ENCODE results near the gene MBLAC1. TPM values are rescaled to one million over a fixed set of nuclear protein-coding genes. Genes with fewer than 3 reads are reported as not detected.

The MBLAC1 gene
- total and polyA plus RNA-seq, 2 donors (not counting 1 experiment from before 2014, with no cell fraction given) = 1.6 to 4.5 TPM

GRCh38 chr7:100171087-100171681 is 44.4 kb downstream of the MBLAC1 start:
- peaks cover 0 to 7% (median 0%) of the 10 kb centered on the region in 3 donors for H3K9me3 ChIP-seq (ENCODE audit: control extremely low read depth in 1 of 3, control insufficient read depth in 2 of 3, insufficient read depth in 1 of 3, low read length in 2 of 3)
- no peaks in the 10 kb centered on the region for H3K79me2 ChIP-seq (ENCODE audit: control insufficient read depth, insufficient read depth, low read length)
- peak overlapping the region; percentile 66 for H2AFZ ChIP-seq (ENCODE audit: insufficient read depth, low read depth, low read length, poor library complexity, severe bottlenecking)
- no peaks in the 10 kb centered on the region for H3K9me3 Mint-ChIP-seq (ENCODE audit: insufficient read depth)
- H3K27me3 Mint-ChIP-seq = peaks cover 48% of the 10 kb centered on the region
- 9% methylated on average over 61 of the region's 61 CpGs for WGBS (ENCODE audit: insufficient coverage)
- no peak overlapping the region for H3K27ac Mint-ChIP-seq
- H3K36me3 ChIP-seq (replicated peaks in 1 of 2; ENCODE audit: control extremely low read depth in 1 of 2, control insufficient read depth in 1 of 2, extremely low read depth in 1 of 2, insufficient read depth in 2 of 2, low read length in 1 of 2) = no peaks in the 10 kb centered on the region
- peaks cover 0 to 56% (median 36%) of the 10 kb centered on the region in 4 experiments for H3K27me3 ChIP-seq (replicated peaks in 1 of 4; ENCODE audit: control extremely low read depth in 1 of 4, control insufficient read depth in 3 of 4, insufficient read depth in 4 of 4, low read length in 3 of 4)
- H3K9ac ChIP-seq (ENCODE audit: low read length) = peak overlapping the region; percentile 53
- H3K4me3 ChIP-seq (ENCODE audit: control extremely low read depth in 1 of 5, extremely low read depth in 1 of 5, insufficient read depth in 1 of 5, low read depth in 2 of 5, low read length in 4 of 5) = peak overlapping the region in 4 of 5 experiments; percentile 17 to 52 (median 46)
- H4K20me1 ChIP-seq (ENCODE audit: control insufficient read depth, insufficient read depth, low read length, poor library complexity, severe bottlenecking) = peaks cover 5% of the 10 kb centered on the region
- TF ChIP-seq CTCF (IDR thresholded peaks at IDR 0.05) (no peak), EZH2 (IDR thresholded peaks at IDR 0.05; ENCODE audit: borderline replicate concordance, insufficient read depth, low read depth, low read length, poor library complexity, severe bottlenecking) (no peak)
- CTCF ChIA-PET = interaction anchor here (0.8 to 1.8 kb wide), 4 partner anchors 19 to 181 kb away, joined by 3 to 9 read pairs (median 4); no protein-coding TSS in a partner anchor
- ATAC-seq (ENCODE audit: low read depth) (peak; percentile 58), DNase-seq (peak; percentile 39)
- no peak overlapping the region for H3K27ac ChIP-seq (ENCODE audit: low read length in 2 of 2)
- intact Hi-C loops (cut with micrococcal nuclease) = no loop called here
- peak overlapping the region; percentile 94 for H3K4me2 ChIP-seq (replicated peaks; ENCODE audit: low read depth, low read length, poor library complexity, severe bottlenecking)
- H3K4me1 ChIP-seq (ENCODE audit: control insufficient read depth in 2 of 2, insufficient read depth in 2 of 2, low read length in 2 of 2) = peaks cover 39 to 42% of the 10 kb centered on the region in 2 donors
- peaks cover 42% of the 10 kb centered on the region for H3K4me1 Mint-ChIP-seq
- peak overlapping the region; percentile 72 for H3K4me3 Mint-ChIP-seq
- POLR2A ChIA-PET = interaction anchor here (0.6 to 2.2 kb wide), 4 partner anchors 16 to 197 kb away, joined by 3 to 8 read pairs (median 4); partner anchors contain the start of gene LAMTOR4

GRCh38 chr7:100171840-100172239 is 45.1 kb downstream of the MBLAC1 start:
- TF ChIP-seq CTCF (IDR thresholded peaks at IDR 0.05) (no peak), EZH2 (IDR thresholded peaks at IDR 0.05; ENCODE audit: borderline replicate concordance, insufficient read depth, low read depth, low read length, poor library complexity, severe bottlenecking) (peak; percentile 65)
- H3K79me2 ChIP-seq (ENCODE audit: control insufficient read depth, insufficient read depth, low read length) = no peaks in the 10 kb centered on the region
- peak overlapping the region; percentile 66 for H2AFZ ChIP-seq (ENCODE audit: insufficient read depth, low read depth, low read length, poor library complexity, severe bottlenecking)
- intact Hi-C loops (cut with micrococcal nuclease) = no loop called here
- peaks cover 0 to 7% (median 0%) of the 10 kb centered on the region in 3 donors for H3K9me3 ChIP-seq (ENCODE audit: control extremely low read depth in 1 of 3, control insufficient read depth in 2 of 3, insufficient read depth in 1 of 3, low read length in 2 of 3)
- DNase-seq (peak; percentile 36), ATAC-seq (ENCODE audit: low read depth) (peak; percentile 8)
- H3K4me1 ChIP-seq (ENCODE audit: control insufficient read depth in 2 of 2, insufficient read depth in 2 of 2, low read length in 2 of 2) = peaks cover 42 to 43% of the 10 kb centered on the region in 2 donors
- peaks cover 0 to 49% (median 32%) of the 10 kb centered on the region in 4 experiments for H3K27me3 ChIP-seq (replicated peaks in 1 of 4; ENCODE audit: control extremely low read depth in 1 of 4, control insufficient read depth in 3 of 4, insufficient read depth in 4 of 4, low read length in 3 of 4)
- Mint-ChIP-seq H3K27ac (no peak overlapping the region), H3K9me3 (ENCODE audit: insufficient read depth) (no peaks in the 10 kb centered on the region), H3K27me3 (peaks cover 41% of the 10 kb centered on the region), H3K4me3 (peak overlapping the region; percentile 81), H3K4me1 (peaks cover 45% of the 10 kb centered on the region)
- peak overlapping the region; percentile 53 for H3K9ac ChIP-seq (ENCODE audit: low read length)
- peaks cover 5% of the 10 kb centered on the region for H4K20me1 ChIP-seq (ENCODE audit: control insufficient read depth, insufficient read depth, low read length, poor library complexity, severe bottlenecking)
- under 1% methylated on average over 14 of the region's 22 CpGs for WGBS (ENCODE audit: insufficient coverage)
- H3K27ac ChIP-seq (ENCODE audit: low read length in 2 of 2) = no peak overlapping the region
- H3K4me2 ChIP-seq (replicated peaks; ENCODE audit: low read depth, low read length, poor library complexity, severe bottlenecking) = peak overlapping the region; percentile 94
- H3K36me3 ChIP-seq (replicated peaks in 1 of 2; ENCODE audit: control extremely low read depth in 1 of 2, control insufficient read depth in 1 of 2, extremely low read depth in 1 of 2, insufficient read depth in 2 of 2, low read length in 1 of 2) = no peaks in the 10 kb centered on the region
- CTCF ChIA-PET = interaction anchor here (0.8 to 1.8 kb wide), 4 partner anchors 18 to 182 kb away, joined by 3 to 9 read pairs (median 4); no protein-coding TSS in a partner anchor
- H3K4me3 ChIP-seq (ENCODE audit: control extremely low read depth in 1 of 5, extremely low read depth in 1 of 5, insufficient read depth in 1 of 5, low read depth in 2 of 5, low read length in 4 of 5) = peak overlapping the region in 3 of 5 experiments; percentile 44 to 52 (median 48)
- POLR2A ChIA-PET = interaction anchor here (0.7 to 2.2 kb wide), 2 partner anchors 23 to 196 kb away, joined by 3 to 8 read pairs; partner anchors contain the start of gene LAMTOR4

All from B cell (primary cell).